ENCODE results near the gene KCNK2.
A peak's percentile ranks its signal among the peaks of the same experiment; 100 is the strongest.

The KCNK2 gene

GRCh38 chr1:215252164-215252563 lies 169.6 kb downstream of the KCNK2 start:
- no peak for DNase-seq (ENCODE audit: low read depth in 1 of 2, low spot score in 1 of 2)
- Histone ChIP-seq H3K4me3 (replicated peaks; ENCODE audit: insufficient read depth, low read length) (no peak overlapping the region), H3K27ac (replicated peaks) (no peak overlapping the region), H3K27me3 (ENCODE audit: insufficient read depth, poor library complexity, severe bottlenecking) (no peaks in the 10 kb centered on the region)
- TF ChIP-seq GABPA (IDR thresholded peaks at IDR 0.05; ENCODE audit: low read depth): no peak
- TF ChIP-seq POLR2AphosphoS5 (IDR thresholded peaks at IDR 0.05; ENCODE audit: low read depth): no peak

GRCh38 chr1:215256936-215257679 lies 174.6 kb downstream of the KCNK2 start:
- no peaks in the 10 kb centered on the region for H3K27me3 ChIP-seq (ENCODE audit: insufficient read depth, poor library complexity, severe bottlenecking)
- TF ChIP-seq REST (IDR thresholded peaks at IDR 0.05; ENCODE audit: insufficient replicate concordance, low read depth) (no peak), GABPA (IDR thresholded peaks at IDR 0.05; ENCODE audit: low read depth) (no peak), SPI1 (IDR thresholded peaks at IDR 0.05; ENCODE audit: borderline replicate concordance, low read depth) (no peak), POLR2AphosphoS5 (IDR thresholded peaks at IDR 0.05; ENCODE audit: low read depth) (no peak)
- TF ChIP-seq, protein P1, sequence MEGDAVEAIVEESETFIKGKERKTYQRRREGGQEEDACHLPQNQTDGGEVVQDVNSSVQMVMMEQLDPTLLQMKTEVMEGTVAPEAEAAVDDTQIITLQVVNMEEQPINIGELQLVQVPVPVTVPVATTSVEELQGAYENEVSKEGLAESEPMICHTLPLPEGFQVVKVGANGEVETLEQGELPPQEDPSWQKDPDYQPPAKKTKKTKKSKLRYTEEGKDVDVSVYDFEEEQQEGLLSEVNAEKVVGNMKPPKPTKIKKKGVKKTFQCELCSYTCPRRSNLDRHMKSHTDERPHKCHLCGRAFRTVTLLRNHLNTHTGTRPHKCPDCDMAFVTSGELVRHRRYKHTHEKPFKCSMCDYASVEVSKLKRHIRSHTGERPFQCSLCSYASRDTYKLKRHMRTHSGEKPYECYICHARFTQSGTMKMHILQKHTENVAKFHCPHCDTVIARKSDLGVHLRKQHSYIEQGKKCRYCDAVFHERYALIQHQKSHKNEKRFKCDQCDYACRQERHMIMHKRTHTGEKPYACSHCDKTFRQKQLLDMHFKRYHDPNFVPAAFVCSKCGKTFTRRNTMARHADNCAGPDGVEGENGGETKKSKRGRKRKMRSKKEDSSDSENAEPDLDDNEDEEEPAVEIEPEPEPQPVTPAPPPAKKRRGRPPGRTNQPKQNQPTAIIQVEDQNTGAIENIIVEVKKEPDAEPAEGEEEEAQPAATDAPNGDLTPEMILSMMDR (IDR thresholded peaks at IDR 0.05; ENCODE audit: insufficient read depth, low read length): no peak
- peak in 1 of 2 experiments; percentile 1 for DNase-seq (ENCODE audit: low read depth in 1 of 2, low spot score in 1 of 2)

GRCh38 chr1:215260711-215261110 lies 178.2 kb downstream of the KCNK2 start:
- no peak overlapping the region for H3K4me3 ChIP-seq (replicated peaks; ENCODE audit: insufficient read depth, low read length)
- no peaks in the 10 kb centered on the region for H3K27me3 ChIP-seq (ENCODE audit: insufficient read depth, poor library complexity, severe bottlenecking)

More at GRCh38 chr1:215256936-215257679, 174.6 kb downstream of the KCNK2 start:
- Histone ChIP-seq H3K27ac (replicated peaks) (no peak overlapping the region), H3K4me3 (replicated peaks; ENCODE audit: insufficient read depth, low read length) (no peak overlapping the region)

More at GRCh38 chr1:215260711-215261110, 178.2 kb downstream of the KCNK2 start:
- no peak overlapping the region for H3K27ac ChIP-seq (replicated peaks)
- TF ChIP-seq, protein P1 (IDR thresholded peaks at IDR 0.05; ENCODE audit: insufficient read depth, low read length): no peak
- TF ChIP-seq GABPA (IDR thresholded peaks at IDR 0.05; ENCODE audit: low read depth) (no peak), SPI1 (IDR thresholded peaks at IDR 0.05; ENCODE audit: borderline replicate concordance, low read depth) (no peak), POLR2AphosphoS5 (IDR thresholded peaks at IDR 0.05; ENCODE audit: low read depth) (no peak), REST (IDR thresholded peaks at IDR 0.05; ENCODE audit: insufficient replicate concordance, low read depth) (no peak)
- no peak for DNase-seq (ENCODE audit: low read depth in 1 of 2, low spot score in 1 of 2)
